Esophagus muscularis mucosa (tissue), 4 donors: Measurements from ENCODE around the gene CHMP1A. TPM values are rescaled to one million over a fixed set of nuclear protein-coding genes. Genes with fewer than 3 reads are reported as not detected.
"Not testable (repeated sequence)": the region's sequence is repeated elsewhere in the genome, so short reads cannot be mapped to it uniquely, and the experiment has no call there.

ENCODE experiments used
- DNase-seq: peaks from one replicate; pipeline ENCODE4 v3.0.0-alpha.2; 2017; ENCODE audit errors: extremely low spot score
- H3K27ac ChIP-seq, 4 donors: fragments of 200-600 bp; sonication (generic); replicated peaks in 1 of 4; 1 replicate in 3 of 4; 2 replicates in 1 of 4; pipeline ENCODE4 v1.5.1; 2016 to 2019; ENCODE audit warnings: mild to moderate bottlenecking in 1 of 4
- H3K27me3 ChIP-seq, 4 donors: fragments of 200-600 bp; sonication (generic); one replicate each; pipeline versions ENCODE4 v1.5.1 to v1.6.0; 2016 to 2019
- H3K36me3 ChIP-seq, 4 donors: fragments of 200-600 bp; sonication (generic); one replicate each; pipeline ENCODE4 v1.5.1; 2016 to 2019
- H3K4me1 ChIP-seq, 4 donors: fragments of 200-600 bp; sonication (generic); one replicate each; pipeline ENCODE4 v1.5.1; 2016 to 2019
- H3K4me3 ChIP-seq, 4 donors: fragments of 200-600 bp; sonication (generic); 1 replicate in 2 of 4; 2 replicates in 2 of 4; pipeline ENCODE4 v1.5.1; 2016 to 2019; ENCODE audit warnings: mild to moderate bottlenecking in 4 of 4, moderate library complexity in 1 of 4
- H3K9me3 ChIP-seq, 4 donors: fragments of 200-600 bp; sonication (generic); 1 replicate in 3 of 4; 2 replicates in 1 of 4; pipeline ENCODE4 v1.5.1; 2016 to 2019
- EP300 ChIP-seq: sonication (generic); formaldehyde crosslinking; IDR thresholded peaks from one replicate; pipeline ENCODE4 v1.6.1; 2017; ENCODE audit warnings: antibody characterized with exemption
- POLR2A ChIP-seq: fragments of 450-650 bp; IDR thresholded peaks from one replicate; pipeline ENCODE4 v1.6.1; 2017; ENCODE audit warnings: antibody characterized with exemption, moderate library complexity, mild to moderate bottlenecking, low read depth
- POLR2AphosphoS5 ChIP-seq, 2 donors: sonication (generic); formaldehyde crosslinking; IDR thresholded peaks; one replicate each; pipeline ENCODE4 v1.6.1; 2017; ENCODE audit warnings: antibody characterized with exemption in 2 of 2
- WGBS: methylation state at CpG from one replicate; pipeline ENCODE4 v1.1.5; 2018; 5-methylcytosine and 5-hydroxymethylcytosine counted together
- intact Hi-C: fragments of 100-400 bp; cut with DNase I; formaldehyde crosslinking; loops from one replicate; pipeline ENCODE4 v1.15.1; 2023
- total RNA-seq, 4 donors: library from RNA; depleted of rRNA; stranded (reverse); fragments of >200 nt; gene quantifications; one replicate each; pipeline versions ENCODE4 v1.1.0 to v1.2.1, GENCODE V29; 2016
- TF ChIP-seq, protein P1 (sequence below), 3 experiments: fragments of 200-600 bp in 2 of 3; fragments of 450-650 bp in 1 of 3; sonication (generic) in 2 of 3; IDR thresholded peaks; one replicate each; pipeline ENCODE4 v1.5.1; 2017 to 2019; ENCODE audit warnings: antibody characterized with exemption in 3 of 3, mild to moderate bottlenecking in 2 of 3, moderate library complexity in 1 of 3

CHMP1A gene
- total RNA-seq, 4 donors from 2014 or later = 71.8 to 117 (median 87.8) TPM

DNA sequence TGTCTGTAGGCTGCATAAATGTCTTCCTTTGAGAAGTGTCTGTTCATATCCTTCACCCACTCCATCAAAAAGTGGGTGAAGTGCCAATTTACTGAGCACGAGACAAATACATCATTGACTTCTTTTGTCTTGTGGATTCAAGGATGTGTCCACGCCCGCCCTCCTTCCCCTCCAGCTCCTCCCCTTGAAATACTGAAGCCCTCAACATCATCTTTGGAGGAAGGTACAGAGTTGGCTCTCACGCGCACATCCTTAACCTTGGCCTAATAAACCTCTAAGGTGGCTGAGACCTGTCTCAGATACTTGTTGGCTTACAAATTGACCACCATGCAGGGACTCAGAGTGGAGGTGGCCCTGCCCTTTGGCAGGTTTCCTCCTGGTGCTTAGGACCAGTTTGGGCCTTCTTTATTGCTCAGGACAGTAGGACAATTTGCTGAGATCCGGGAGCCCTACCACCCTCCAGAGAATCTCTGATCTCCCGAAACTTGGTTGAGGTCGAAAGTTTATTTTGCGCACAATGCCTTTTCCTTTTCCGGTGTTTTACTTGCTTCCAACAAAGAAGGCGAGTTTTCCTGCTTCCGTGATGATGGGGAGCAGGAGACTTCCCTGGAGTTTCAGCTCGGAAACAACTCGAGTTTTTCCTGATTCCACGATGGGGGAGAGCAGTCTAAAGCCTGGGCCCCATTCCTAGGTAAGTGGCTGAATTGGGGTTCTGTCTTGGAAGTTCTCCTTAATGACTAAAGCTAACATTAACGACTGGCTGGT, 14.9 kb upstream of the CHMP1A start:
- WGBS = 82% methylated on average over 16 of the region's 16 CpGs
- H3K4me3 ChIP-seq = no peak overlapping the region
- no peak for DNase-seq
- H3K4me1 ChIP-seq = no peaks in the 10 kb centered on the region
- intact Hi-C loops = no loop called here
- TF ChIP-seq EP300 = no peak
- TF ChIP-seq POLR2AphosphoS5 (IDR thresholded peaks at IDR 0.05) = no peak
- TF ChIP-seq, protein P1, sequence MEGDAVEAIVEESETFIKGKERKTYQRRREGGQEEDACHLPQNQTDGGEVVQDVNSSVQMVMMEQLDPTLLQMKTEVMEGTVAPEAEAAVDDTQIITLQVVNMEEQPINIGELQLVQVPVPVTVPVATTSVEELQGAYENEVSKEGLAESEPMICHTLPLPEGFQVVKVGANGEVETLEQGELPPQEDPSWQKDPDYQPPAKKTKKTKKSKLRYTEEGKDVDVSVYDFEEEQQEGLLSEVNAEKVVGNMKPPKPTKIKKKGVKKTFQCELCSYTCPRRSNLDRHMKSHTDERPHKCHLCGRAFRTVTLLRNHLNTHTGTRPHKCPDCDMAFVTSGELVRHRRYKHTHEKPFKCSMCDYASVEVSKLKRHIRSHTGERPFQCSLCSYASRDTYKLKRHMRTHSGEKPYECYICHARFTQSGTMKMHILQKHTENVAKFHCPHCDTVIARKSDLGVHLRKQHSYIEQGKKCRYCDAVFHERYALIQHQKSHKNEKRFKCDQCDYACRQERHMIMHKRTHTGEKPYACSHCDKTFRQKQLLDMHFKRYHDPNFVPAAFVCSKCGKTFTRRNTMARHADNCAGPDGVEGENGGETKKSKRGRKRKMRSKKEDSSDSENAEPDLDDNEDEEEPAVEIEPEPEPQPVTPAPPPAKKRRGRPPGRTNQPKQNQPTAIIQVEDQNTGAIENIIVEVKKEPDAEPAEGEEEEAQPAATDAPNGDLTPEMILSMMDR (IDR thresholded peaks at IDR 0.05) = no peak
- no peak for TF ChIP-seq POLR2A
- no peaks in the 10 kb centered on the region for H3K9me3 ChIP-seq
- H3K27ac ChIP-seq = no peak overlapping the region
- H3K36me3 ChIP-seq = peaks cover 0 to 9% (median 1%) of the 10 kb centered on the region in 4 donors
- H3K27me3 ChIP-seq = no peaks in the 10 kb centered on the region

DNA sequence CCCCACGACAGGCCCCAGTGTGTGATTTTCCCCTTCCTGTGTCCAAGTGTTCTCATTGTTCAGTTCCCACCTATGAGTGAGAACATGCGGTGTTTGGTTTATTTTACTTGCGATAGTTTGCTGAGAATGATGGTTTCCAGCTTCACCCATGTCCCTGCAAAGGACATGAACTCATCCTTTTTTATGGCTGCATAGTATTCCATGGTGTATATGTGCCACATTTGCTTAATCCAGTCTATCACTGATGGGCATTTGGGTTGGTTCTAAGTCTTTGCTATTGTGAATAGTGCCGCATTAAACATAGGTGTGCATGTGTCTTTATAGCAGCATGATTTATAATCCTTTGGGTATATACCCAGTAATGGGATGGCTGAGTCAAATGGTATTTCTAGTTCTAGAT, 14.1 kb upstream of the CHMP1A start:
- H3K36me3 ChIP-seq, H3K4me1 ChIP-seq, intact Hi-C loops, H3K27ac ChIP-seq, H3K9me3 ChIP-seq, H3K27me3 ChIP-seq, DNase-seq, H3K4me3 ChIP-seq: not testable (repeated sequence)
- 87% methylated on average over 4 of the region's 4 CpGs for WGBS

DNA sequence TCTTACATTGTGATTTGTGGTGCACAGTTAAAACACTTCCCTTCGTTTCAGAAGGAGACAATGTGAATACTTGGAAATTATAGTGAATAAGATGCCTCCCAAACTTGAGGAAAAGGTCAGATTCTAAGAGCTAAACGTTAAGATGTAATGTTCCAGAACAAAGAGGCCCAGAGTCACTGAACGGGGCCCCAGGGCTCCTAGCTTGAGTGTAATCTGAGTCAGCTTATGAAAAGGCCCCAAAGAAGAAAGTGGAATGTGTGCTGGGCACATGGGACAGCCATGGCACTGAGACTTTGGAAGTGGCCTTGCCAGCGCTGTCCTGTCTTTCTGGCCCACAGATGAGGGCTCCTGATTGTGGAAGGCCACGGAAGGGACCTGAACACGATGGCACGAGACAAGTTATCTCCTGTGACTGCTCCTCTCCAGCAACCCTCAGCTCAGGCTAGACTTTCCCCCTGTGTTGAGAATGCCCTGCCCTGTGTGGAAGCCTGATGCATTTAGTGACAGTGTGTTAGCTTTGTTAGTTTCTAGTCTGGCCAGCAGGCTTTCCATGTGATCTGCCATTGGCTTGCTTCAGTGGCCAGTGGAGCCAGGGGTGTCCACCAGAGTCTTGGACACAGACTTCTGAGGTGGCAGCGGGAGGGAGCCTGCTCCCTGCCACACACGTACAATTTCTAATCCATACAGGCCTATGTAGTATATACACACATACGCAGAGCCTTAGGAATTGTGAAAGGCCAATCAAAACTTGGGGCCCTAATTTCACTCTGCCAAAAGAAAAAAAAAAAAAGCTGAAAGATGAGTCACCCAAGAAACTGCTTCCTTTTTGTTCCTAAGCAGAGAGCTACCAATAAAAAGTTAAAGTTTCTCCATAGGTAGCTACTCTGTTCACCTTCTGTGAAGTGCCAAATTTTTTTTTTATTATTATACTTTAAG, 13.3 kb upstream of the CHMP1A start:
- no peak for DNase-seq
- Histone ChIP-seq H3K27ac (no peak overlapping the region), H3K4me1 (no peaks in the 10 kb centered on the region), H3K36me3 (peaks cover 0 to 9% (median 1%) of the 10 kb centered on the region in 4 donors), H3K27me3 (no peaks in the 10 kb centered on the region), H3K4me3 (no peak overlapping the region), H3K9me3 (no peaks in the 10 kb centered on the region)
- intact Hi-C loops = no loop called here
- 78% methylated on average over 10 of the region's 10 CpGs for WGBS
- no peak for TF ChIP-seq EP300
- TF ChIP-seq POLR2A = no peak
- TF ChIP-seq POLR2AphosphoS5 (IDR thresholded peaks at IDR 0.05) = no peak
- TF ChIP-seq, protein P1 (IDR thresholded peaks at IDR 0.05) = no peak

DNA sequence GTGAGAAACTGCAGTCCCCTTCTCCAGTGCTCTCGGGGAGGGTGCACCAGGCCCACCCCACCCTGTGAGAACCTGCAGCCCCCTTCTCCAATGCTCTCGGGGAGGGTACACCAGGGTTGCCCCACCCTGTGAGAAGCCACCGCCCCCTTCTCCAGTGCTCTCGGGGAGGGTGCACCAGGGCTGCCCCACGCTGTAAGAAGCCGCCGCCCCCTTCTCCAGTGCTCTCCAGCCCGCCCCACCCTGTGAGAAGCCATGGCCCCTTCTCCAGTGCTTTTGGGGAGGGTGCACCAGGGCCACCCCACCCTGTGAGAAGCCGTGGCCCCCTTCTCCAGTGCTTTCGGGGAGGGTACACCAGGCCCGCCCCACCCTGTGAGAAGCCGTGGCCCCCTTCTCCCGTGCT, 12.2 kb upstream of the CHMP1A start:
- 91% methylated on average over 12 of the region's 13 CpGs for WGBS
- no peak for TF ChIP-seq POLR2AphosphoS5 (IDR thresholded peaks at IDR 0.05)
- no peak for TF ChIP-seq POLR2A
- TF ChIP-seq, protein P1 (IDR thresholded peaks at IDR 0.05) = no peak
- DNase-seq = no peak
- peaks cover 0 to 9% (median 1%) of the 10 kb centered on the region in 4 donors for H3K36me3 ChIP-seq
- intact Hi-C loops = no loop called here
- no peaks in the 10 kb centered on the region for H3K27me3 ChIP-seq
- H3K27ac ChIP-seq = no peak overlapping the region
- no peaks in the 10 kb centered on the region for H3K4me1 ChIP-seq
- no peak overlapping the region for H3K4me3 ChIP-seq
- H3K9me3 ChIP-seq = no peaks in the 10 kb centered on the region

DNA sequence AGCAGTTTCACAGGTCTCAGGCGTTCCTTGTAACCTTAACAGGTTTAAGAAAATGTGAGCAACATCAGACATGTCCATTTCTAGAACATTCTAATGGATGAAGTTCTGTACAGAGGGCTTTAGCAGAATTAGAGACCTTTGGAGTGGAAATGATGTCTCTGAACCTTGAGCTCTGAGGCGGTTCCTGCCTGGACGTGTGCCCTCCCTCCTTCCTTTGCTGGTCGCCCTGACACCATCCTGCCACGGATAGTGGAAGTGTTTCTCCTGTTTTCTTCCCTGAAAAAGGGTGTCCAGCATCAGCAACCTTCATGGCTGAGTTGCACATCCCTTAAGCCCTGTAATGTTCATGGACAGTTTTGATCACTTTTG, 11.3 kb upstream of the CHMP1A start:
- no peaks in the 10 kb centered on the region for H3K4me1 ChIP-seq
- no peaks in the 10 kb centered on the region for H3K9me3 ChIP-seq
- H3K27ac ChIP-seq = no peak overlapping the region
- peaks cover 0 to 11% (median 7%) of the 10 kb centered on the region in 4 donors for H3K36me3 ChIP-seq
- 73% methylated on average over 5 of the region's 5 CpGs for WGBS
- DNase-seq = no peak
- no peaks in the 10 kb centered on the region for H3K27me3 ChIP-seq
- intact Hi-C loops = no loop called here
- no peak overlapping the region for H3K4me3 ChIP-seq
- TF ChIP-seq POLR2A = no peak
- TF ChIP-seq POLR2AphosphoS5 (IDR thresholded peaks at IDR 0.05) = no peak
- TF ChIP-seq, protein P1 (IDR thresholded peaks at IDR 0.05) = no peak
- TF ChIP-seq EP300 = no peak
